ENCODE data around the gene FAM227A.
"Not testable (repeated sequence)": the region's sequence is repeated elsewhere in the genome, so short reads cannot be mapped to it uniquely, and the experiment has no call there.

FAM227A gene

GRCh38 chr22:38611559-38611958 is 44.6 kb downstream of the FAM227A start:
- DNase-seq (ENCODE audit: low spot score): no peak

DNA sequence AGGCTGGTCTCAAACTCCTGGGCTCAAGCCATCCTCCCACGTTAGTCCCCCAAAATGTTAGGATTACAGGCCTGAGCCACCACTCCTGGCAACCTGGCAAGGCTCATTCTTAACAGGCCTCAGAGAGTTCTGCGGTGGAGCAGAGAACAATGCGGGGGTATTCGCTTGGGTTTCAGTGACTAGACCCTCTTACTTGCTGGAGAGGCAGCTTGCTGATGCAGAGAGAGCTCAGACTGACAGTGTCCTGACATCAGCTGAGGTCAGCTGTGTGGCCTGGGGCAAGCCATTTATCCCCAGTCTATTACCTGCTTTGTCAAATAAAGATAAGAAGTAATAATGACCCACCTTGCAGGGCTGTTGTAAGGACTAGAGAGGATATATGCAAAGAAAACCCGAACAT is 46.0 kb downstream of the FAM227A start:
- DNase-seq (ENCODE audit: low spot score): no peak

GRCh38 chr22:38608992-38609750 is 47.0 kb downstream of the FAM227A start:
- DNase-seq (ENCODE audit: low spot score): no peak

- no peak for DNase-seq (ENCODE audit: low spot score)
Measured at GRCh38 chr22:38607680-38608079, 48.5 kb downstream of the FAM227A start.

DNA sequence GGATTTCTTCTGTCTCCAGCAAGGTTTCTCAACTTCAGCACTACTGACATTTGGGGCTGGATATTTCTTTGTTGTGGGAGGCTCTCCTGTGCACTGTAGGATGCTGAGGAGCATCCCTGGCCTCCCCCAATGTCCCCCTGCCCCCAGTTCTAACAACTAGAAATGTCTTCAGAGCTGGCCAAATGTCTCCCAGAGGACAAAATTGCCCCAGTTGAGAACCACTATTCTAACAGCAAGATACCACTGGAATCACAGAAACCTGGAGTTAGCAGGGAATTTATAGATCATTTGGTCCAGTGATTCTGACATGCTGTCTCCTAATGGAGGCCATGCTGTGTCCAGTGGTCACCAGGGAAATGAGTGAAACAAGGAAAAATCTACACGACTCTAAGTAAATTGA is 54.0 kb downstream of the FAM227A start:
- no peak for DNase-seq (ENCODE audit: low spot score)

DNA sequence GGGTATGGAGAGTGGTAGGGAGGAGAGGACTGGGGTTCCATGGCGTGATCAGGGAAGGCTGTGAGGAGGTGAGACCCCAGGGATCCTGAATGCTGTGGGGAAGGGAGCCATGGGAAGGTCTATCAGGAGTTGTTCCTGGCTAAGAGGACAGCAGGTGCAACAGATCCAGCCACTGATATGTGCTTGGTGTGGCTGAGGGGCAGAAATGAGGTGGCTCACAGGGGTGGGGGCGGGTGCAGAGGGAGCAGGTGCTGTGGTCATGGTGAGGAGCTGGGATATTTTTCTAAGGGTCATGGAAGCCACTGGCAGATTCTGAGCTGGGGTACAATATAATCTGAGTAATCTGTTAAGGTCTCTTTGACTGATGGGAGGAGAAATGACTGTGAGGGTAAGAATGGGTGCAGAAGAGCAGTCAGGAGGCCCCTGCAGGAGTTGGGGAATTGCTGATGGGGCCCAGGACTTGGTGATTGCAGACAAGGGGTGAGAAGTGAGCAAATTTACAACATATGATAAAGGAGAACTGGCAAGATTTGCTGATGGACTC is 54.9 kb downstream of the FAM227A start:
- DNase-seq (ENCODE audit: low spot score): no peak

GRCh38 chr22:38599466-38599865 is 56.7 kb downstream of the FAM227A start:
- no peak for DNase-seq (ENCODE audit: low spot score)

- DNase-seq (ENCODE audit: low spot score): not testable (repeated sequence)
Measured at GRCh38 chr22:38582923-38583322, 73.3 kb downstream of the FAM227A start.

GRCh38 chr22:38578505-38578904 is 77.7 kb downstream of the FAM227A start:
- no peak for DNase-seq (ENCODE audit: low spot score)

DNA sequence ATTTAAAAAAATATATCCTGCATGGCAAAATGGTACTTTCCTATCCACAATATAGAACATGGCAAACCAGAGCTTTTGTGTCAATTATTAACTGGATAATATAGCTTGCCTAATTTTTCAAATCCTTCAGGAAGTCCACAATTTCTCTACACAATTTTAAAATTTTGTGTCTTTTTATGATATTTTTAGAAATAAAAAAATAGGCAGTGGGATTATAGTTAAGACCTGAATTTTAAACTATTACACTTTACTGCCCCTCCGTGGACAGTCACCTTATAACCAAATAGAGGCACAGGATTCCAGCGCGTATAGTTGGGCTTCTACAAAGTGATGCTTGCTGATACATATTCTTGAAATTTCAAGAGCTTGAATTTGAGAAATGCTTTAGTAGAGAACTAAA is 84.1 kb downstream of the FAM227A start:
- DNase-seq (ENCODE audit: low spot score): peak; percentile 73

DNA sequence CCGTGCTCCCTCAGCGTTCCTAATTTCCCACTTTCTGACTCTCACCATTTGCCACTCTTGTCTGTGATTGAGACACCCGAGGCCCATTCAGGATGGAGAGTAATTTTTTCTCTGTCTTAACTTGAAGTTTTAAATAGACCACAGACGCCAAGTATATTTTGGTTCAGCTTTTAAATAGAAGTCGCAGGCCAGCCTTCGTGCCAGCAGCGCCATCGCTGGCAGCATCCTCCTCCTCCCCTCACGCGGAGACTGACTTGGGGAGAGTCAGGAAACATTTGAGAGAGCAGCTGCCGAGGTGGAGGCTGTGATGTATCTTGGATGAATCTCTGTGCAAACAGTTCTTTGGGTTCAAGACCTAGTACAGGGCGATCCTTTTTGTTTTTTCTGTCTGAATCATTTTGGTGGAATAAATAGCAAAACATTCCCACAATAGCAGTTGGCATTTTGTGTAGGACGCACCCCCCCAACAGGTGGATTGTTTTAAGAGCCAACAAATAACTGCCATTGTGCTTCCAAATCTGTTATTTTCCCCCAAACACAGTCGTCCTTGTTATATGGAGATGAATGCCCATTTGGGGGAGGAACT is 85.3 kb downstream of the FAM227A start:
- DNase-seq (ENCODE audit: low spot score): peak; percentile 51

DNA sequence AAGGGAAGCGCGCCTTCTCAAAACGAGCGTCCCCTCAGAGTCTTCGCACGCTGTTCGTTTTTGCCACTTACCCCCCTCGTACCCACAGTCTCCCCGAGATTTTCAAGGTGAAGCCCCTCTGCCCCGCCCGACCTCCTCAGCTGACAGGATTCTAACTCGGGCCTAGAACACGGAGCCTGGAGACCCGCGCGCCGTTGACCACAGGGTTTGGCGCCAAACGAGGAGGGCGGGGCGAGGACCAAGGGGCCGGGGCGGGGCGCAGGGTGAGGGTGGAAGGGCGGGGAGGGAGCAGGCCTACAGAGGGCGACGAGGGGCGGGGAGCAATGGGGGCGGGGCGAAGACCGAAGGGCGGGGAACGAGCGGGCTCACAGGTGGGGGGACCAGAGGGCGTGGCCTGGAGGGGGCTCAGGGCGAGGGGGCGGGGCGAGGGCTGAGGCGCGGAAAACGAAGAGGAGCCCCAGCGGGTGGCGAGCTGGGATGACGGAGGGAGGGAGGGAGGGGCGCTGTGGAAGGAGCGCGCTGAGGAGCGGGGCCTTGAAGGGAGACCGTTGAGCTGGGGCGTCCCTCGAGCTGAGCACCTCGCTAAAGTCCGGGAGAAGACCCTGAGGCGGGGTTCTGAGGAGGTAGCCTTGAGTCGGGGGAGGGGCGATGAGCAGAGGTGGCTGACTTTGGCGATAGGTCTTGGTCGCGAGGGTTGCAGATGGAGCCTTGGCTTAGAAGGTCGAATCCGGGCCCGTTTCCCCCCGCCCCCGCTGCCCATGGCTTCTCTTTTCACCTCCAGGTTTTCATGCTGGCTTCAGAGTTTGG is 86.0 kb downstream of the FAM227A start, which contains the start of gene DMC1:
TSS of gene DMC1 (minus strand) at position 212 of the 807 bp plus-strand sequence. CDS start 1,927 bp downstream, outside the sequence.
- DNase-seq (ENCODE audit: low spot score): peak; percentile 97

DNA sequence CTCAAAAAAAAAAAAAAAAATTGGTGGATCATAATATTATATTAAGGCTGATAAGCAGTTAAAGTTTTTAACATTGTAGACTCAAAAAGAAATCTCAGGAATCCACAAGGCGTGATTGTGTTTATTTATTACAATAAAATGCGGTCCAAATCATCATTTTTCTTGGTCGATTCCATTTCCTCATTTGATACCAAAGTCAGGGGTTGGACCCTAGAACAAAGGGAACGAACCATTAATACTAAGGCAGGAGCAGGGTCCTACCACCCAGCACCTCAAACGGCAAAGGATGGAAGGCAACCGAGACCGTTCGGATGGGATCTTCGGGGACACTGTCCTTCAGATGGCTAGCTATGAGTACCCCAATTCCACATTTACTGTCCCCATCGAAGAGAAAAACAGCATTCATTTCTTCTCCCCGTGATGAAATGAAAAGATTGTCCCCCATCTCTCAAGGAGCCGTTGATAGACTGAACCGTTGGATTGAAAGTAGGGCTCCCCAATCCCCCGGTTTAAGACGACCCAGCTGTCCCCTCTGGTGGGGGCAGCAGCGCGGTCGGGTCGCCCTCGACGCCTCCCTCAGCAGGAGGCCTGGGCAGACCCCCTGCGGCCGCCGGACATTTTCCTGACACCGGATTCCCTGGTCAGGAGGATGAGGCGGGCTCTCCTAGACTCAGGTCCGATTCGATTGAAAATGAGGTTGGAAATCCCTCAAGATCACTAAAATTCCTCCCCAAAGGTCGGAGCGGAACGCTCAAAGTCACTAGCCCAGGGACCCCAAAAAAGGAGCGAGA is 86.8 kb downstream of the FAM227A start:
- no peak for DNase-seq (ENCODE audit: low spot score)

DNA sequence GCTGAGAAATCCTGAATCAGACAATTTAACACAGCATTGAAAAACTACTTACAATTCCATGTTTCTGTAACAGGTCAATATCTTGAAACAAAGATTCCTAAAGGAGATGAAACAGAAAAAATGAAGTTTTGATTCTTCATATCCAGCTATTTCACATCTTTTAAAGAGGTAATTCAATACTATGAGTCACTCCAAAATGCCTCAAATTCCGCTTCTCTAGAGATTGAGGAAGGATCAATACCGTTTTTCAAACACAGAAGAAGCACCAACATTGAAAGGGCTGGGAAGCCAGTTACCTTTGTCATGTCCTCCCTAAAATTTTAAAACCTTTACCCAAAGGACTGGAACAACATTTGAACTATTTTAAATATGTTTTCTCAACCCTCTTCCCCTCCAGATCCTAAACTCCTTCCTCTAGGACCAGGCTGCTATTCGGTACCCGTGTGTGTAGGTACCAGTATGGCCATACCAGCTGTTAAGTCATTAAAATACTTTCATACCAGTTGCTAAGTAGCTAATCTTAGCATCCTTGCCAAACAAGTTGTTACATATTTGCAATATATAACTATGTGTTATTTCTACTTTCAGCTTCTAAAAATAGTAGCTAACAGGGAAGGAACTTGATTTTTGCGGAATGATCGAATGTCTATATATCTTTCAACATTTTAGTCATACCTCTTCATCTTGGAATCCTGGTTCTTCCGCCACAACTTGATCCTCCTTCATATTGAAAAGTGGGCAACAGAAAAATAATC is 88.5 kb downstream of the FAM227A start:
- DNase-seq (ENCODE audit: low spot score): no peak

DNA sequence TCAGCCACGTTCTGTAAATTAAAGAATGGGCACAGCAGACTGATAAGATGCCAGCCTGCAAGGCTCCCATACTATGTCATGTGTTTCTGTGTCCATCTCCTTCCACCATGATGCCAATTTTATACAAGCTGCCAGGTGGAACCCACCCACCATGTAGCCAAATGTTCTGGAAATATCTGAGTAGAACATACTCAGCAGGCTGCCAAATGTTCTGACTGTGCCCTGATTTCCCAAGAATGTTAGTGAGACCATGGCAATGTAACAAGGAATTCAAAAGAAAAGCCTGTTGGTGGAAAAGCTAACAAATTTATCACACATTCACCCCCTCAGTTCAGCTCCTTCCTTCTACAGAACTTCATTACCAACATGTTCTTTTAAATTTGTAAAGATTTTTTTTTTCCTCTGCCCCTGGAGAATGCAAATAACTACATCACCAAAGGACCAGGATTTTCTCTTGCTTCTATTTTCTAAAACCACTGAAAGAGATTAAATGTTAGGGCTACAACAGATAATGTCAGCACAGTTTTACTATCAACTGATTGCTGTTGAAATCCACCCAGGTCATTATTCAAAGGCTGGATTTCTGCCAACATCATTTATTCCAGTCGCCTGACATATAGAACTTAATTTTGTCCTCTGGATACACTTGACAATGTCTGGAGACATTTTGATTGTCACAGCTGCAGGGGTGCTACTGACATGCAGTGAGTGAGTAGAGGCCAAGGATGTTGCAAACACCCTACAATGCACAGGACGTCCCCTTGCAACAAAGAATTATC is 89.3 kb downstream of the FAM227A start:
- DNase-seq (ENCODE audit: low spot score): no peak

- DNase-seq (ENCODE audit: low spot score): no peak
Measured at GRCh38 chr22:38565441-38565840, 90.8 kb downstream of the FAM227A start.

DNA sequence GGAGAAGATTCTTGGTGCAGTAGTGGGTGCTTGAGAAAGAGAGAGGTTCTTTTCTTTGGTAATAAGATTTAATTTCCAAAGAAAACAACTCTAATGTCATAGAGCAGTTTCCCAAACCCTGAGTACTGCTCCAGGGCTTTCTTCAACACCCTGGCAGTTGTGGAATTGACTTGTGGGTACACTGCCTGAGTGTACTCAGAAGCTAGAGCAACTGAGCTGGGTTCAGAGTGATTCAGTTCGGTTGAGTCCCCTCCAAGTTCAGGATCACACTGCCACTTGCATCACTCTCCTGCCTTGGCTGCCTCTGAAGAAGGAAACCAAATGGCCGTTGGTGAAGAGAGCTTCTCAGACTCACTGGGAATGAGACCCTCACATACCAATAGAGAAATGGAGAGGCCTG is 91.5 kb downstream of the FAM227A start:
- peak; percentile 32 for DNase-seq (ENCODE audit: low spot score)

- peak; percentile 81 for DNase-seq (ENCODE audit: low spot score)
Measured at GRCh38 chr22:38554281-38554680, 101.9 kb downstream of the FAM227A start.

DNA sequence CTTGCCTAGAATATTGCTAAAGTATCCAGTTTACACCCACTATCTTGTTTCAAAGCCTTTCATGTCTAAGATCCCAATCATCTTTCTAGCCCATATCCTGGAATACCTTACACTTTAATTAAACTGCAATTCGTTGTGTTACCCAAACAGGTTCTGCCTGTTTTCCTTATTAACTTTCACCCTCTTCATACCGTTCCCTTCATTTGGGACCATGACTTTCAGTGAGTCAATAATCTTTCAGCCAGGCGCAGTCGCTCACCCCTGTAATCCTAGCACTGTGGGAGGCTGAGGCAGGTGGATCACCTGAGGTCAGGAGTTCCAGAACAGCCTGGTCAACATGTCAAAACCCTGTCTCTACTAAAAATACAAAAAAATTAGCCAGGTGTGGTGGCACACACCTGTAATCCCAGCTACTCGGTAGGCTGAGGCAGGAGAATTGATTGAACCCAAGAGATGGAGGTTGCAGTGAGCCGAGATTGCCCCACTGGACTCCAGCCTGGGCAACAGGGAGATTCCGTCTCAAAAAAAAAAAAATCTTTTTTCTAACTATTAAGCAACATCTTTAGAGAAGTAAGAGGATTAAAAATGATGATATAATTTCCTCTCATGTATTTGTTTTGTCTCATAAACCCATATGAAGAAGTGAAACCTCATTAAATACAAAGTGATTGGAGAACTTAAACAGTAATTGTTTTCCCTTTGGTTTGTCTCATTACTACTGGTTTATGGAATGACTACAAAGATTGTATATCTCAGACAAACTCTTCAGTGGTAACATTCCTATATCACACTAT is 106.9 kb downstream of the FAM227A start:
- DNase-seq (ENCODE audit: low spot score): no peak

Data from GM03348 (cell line).